H1 (cell line): ENCODE results near the gene FRMD3. TPM values are rescaled to one million over a fixed set of nuclear protein-coding genes. Genes with fewer than 3 reads are reported as not detected.

Experiments
- POLR2A ChIP-seq, 2 experiments: IDR thresholded peaks; 1 replicate in 1 of 2; 2 replicates in 1 of 2; pipeline ENCODE4 v1.6.1; 2011; ENCODE audit warnings: low read depth in 2 of 2, low read length in 2 of 2, mild to moderate bottlenecking in 2 of 2; ENCODE audit errors: control extremely low read depth in 1 of 2
- ZNF274 ChIP-seq: IDR thresholded peaks from 2 replicates; pipeline ENCODE4 v1.7.0; 2012; ENCODE audit warnings: low read length, borderline replicate concordance; ENCODE audit errors: extremely low read depth
- polyA plus RNA-seq, 7 experiments: library from polyadenylated mRNA; depleted of rRNA in 3 of 7; stranded (reverse) in 5 of 7; unstranded in 2 of 7; fragments of >200 nt in 5 of 7; fragments of 200-250 nt in 2 of 7; gene quantifications; 1 replicate in 5 of 7; 2 replicates in 1 of 7; 4 replicates in 1 of 7; pipeline versions ENCODE4 v1.2.1 to v1.2.3, GENCODE V29; 2011 to 2013; ENCODE audit warnings: missing spikeins in 2 of 7, mixed read lengths in 2 of 7
- total RNA-seq: library from RNA; stranded (reverse); fragmentation: NEBNext Ultra II Directional; extraction: Animal tissue kit (Norgen Biotek cat#: 25700); gene quantifications from 2 replicates; pipeline ENCODE4 v1.2.1, GENCODE V29; 2021
- TF ChIP-seq, protein P1 (sequence below): IDR thresholded peaks from 2 replicates; pipeline ENCODE4 v1.6.1; 2012; ENCODE audit warnings: low read length, inconsistent platforms

Gene FRMD3
- total and polyA plus RNA-seq, 2 of the 8 experiments (the other 6 are each of a cell fraction or from before 2014, with no cell fraction given) = 0.15 to 1.4 TPM

DNA sequence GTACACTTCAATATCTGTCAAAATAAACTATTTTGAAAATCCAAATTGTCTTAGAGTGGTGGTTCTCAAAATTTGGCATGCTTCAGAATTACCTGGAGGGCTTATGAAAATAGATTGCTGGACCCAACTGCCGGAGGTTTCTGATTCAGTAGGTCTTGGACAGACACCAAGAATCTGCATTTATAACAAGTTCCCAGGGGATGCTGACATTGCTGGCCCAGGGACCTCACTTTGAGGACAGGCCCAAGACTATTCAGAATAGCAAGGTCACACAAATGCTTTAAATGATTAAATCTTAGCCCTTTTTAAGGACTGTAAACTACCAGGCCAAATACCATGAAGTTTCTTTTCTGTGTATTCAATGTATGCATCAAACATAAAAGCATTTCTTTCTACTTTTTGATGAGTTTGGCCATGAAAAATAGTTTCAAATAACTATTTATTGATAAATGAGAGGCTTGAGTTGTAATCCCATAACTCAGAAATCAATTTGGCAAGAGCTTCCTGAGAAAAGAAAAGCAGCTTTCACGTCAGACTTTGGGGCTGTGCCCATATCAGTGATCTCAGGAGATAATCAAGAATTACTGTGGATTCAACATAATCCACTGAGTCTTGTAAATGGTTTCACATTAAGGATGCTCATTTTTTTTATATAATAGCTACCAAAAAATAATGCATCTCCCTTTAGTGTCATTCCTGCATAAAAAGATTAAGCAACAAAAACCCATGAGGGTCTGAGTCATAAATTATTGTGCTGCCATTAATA lies 191.4 kb downstream of the FRMD3 start (continued):
- TF ChIP-seq POLR2A (IDR thresholded peaks at IDR 0.05; ENCODE audit: control extremely low read depth in 1 of 2, low read depth in 2 of 2, low read length in 2 of 2) (no peak), ZNF274 (no peak)
- TF ChIP-seq, protein P1, sequence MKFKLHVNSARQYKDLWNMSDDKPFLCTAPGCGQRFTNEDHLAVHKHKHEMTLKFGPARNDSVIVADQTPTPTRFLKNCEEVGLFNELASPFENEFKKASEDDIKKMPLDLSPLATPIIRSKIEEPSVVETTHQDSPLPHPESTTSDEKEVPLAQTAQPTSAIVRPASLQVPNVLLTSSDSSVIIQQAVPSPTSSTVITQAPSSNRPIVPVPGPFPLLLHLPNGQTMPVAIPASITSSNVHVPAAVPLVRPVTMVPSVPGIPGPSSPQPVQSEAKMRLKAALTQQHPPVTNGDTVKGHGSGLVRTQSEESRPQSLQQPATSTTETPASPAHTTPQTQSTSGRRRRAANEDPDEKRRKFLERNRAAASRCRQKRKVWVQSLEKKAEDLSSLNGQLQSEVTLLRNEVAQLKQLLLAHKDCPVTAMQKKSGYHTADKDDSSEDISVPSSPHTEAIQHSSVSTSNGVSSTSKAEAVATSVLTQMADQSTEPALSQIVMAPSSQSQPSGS = no peak
